ENCODE results near the gene GARIN5B.

- TF ChIP-seq CTCF (IDR thresholded peaks at IDR 0.05) (no peak), ZFP36 (IDR thresholded peaks at IDR 0.05; ENCODE audit: borderline replicate concordance, partially characterized antibody) (no peak), POLR2A (IDR thresholded peaks at IDR 0.05; ENCODE audit: low read length) (no peak), RNF2 (IDR thresholded peaks at IDR 0.05; ENCODE audit: borderline replicate concordance, low read depth) (no peak), EP300 (IDR thresholded peaks at IDR 0.05) (no peak), PBX3 (IDR thresholded peaks at IDR 0.05) (no peak), HES2 (IDR thresholded peaks at IDR 0.05) (no peak), NR3C1 (IDR thresholded peaks at IDR 0.05) (no peak), JUN (IDR thresholded peaks at IDR 0.05) (no peak), ESRRA (IDR thresholded peaks at IDR 0.05; ENCODE audit: borderline replicate concordance, low read length) (no peak)
These were observed 38.4 kb downstream of the GARIN5B start for GRCh38 chr19:55324662-55325061.

All from A549 (cell line).